ENCODE data around the gene FOXL1. TPM values are rescaled to one million over a fixed set of nuclear protein-coding genes. Genes with fewer than 3 reads are reported as not detected.

FOXL1 gene
- total and polyA plus RNA-seq, 2 of the 13 experiments (the other 11 are each of a cell fraction or from before 2014, with no cell fraction given), result not detected

- in situ Hi-C loops (cut with HindIII; ENCODE audit: extremely low pct_ligation_motif_present, low pct_unique_long_range_greater_than_20kb), result no loop called here
- H3K27me3 ChIP-seq (ENCODE audit: control insufficient read depth in 1 of 2, insufficient read depth in 2 of 2, low read length in 2 of 2), result peaks cover 6 to 54% of the 10 kb centered on the region in 2 experiments
- no peaks in the 10 kb centered on the region for H3K9me3 ChIP-seq (ENCODE audit: low read length)
- no peaks in the 10 kb centered on the region for H4K20me1 ChIP-seq (ENCODE audit: insufficient read depth, low read length)
- TF ChIP-seq FOXO1 (CRISPR knock-in tag; IDR thresholded peaks at IDR 0.05) (no peak), MNT (IDR thresholded peaks at IDR 0.05) (peak; percentile 98), RFXANK (CRISPR knock-in tag; IDR thresholded peaks at IDR 0.05) (no peak)
- intact Hi-C loops (cut with micrococcal nuclease; ENCODE audit: unreplicated experiment), result no loop called here
- POLR2A ChIA-PET, result no interaction called here
- no TSS peak for BruUV-seq (replicated peaks)
- CTCF ChIA-PET (ENCODE audit: low intra/inter-chr PET ratio, low total read pairs), result no interaction called here
- no peak overlapping the region for H3K4me3 ChIP-seq (replicated peaks in 1 of 3; ENCODE audit: insufficient read depth in 1 of 3, low read depth in 2 of 3, low read length in 3 of 3)
- FAIRE-seq (no peak), DNase-seq (ENCODE audit: low spot score) (no peak), ATAC-seq (no peak)
- no peak overlapping the region for H3K4me2 ChIP-seq (ENCODE audit: low read depth, low read length)
- H2AFZ ChIP-seq (ENCODE audit: low read length), result no peak overlapping the region
- no peak overlapping the region for H3K27ac ChIP-seq (ENCODE audit: extremely low read length, insufficient read depth, low read length)
- H3K79me2 ChIP-seq (ENCODE audit: insufficient read depth, low read length), result no peaks in the 10 kb centered on the region
- 36% methylated on average over 18 of the region's 18 CpGs for WGBS (ENCODE audit: low lambda C conversion rate)
- no peaks in the 10 kb centered on the region for H3K4me1 ChIP-seq (ENCODE audit: insufficient read depth, low read length)
- H3K9ac ChIP-seq (ENCODE audit: insufficient read depth, low read depth, low read length), result no peak overlapping the region
- H3K36me3 ChIP-seq (replicated peaks in 1 of 2; ENCODE audit: control insufficient read depth in 1 of 2, insufficient read depth in 2 of 2, low read length in 2 of 2), result no peaks in the 10 kb centered on the region
Measured at GRCh38 chr16:86597126-86597879, 19.0 kb downstream of the FOXL1 start.

- H3K4me3 ChIP-seq (replicated peaks in 1 of 3; ENCODE audit: insufficient read depth in 1 of 3, low read depth in 2 of 3, low read length in 3 of 3), result no peak overlapping the region
- no peaks in the 10 kb centered on the region for H3K9me3 ChIP-seq (ENCODE audit: low read length)
- H2AFZ ChIP-seq (ENCODE audit: low read length), result no peak overlapping the region
- ATAC-seq (no peak), FAIRE-seq (no peak), DNase-seq (ENCODE audit: low spot score) (no peak)
- no peak overlapping the region for H3K27ac ChIP-seq (ENCODE audit: extremely low read length, insufficient read depth, low read length)
- H4K20me1 ChIP-seq (ENCODE audit: insufficient read depth, low read length), result no peaks in the 10 kb centered on the region
- H3K9ac ChIP-seq (ENCODE audit: insufficient read depth, low read depth, low read length), result no peak overlapping the region
- intact Hi-C loops (cut with micrococcal nuclease; ENCODE audit: unreplicated experiment) (no loop called here), in situ Hi-C loops (cut with HindIII; ENCODE audit: extremely low pct_ligation_motif_present, low pct_unique_long_range_greater_than_20kb) (no loop called here)
- ChIA-PET CTCF (ENCODE audit: low intra/inter-chr PET ratio, low total read pairs) (no interaction called here), POLR2A (no interaction called here)
- no peaks in the 10 kb centered on the region for H3K4me1 ChIP-seq (ENCODE audit: insufficient read depth, low read length)
- peaks cover 6 to 51% of the 10 kb centered on the region in 2 experiments for H3K27me3 ChIP-seq (ENCODE audit: control insufficient read depth in 1 of 2, insufficient read depth in 2 of 2, low read length in 2 of 2)
- H3K36me3 ChIP-seq (replicated peaks in 1 of 2; ENCODE audit: control insufficient read depth in 1 of 2, insufficient read depth in 2 of 2, low read length in 2 of 2), result no peaks in the 10 kb centered on the region
- no peak overlapping the region for H3K4me2 ChIP-seq (ENCODE audit: low read depth, low read length)
- no TSS peak for BruUV-seq (replicated peaks)
- no peaks in the 10 kb centered on the region for H3K79me2 ChIP-seq (ENCODE audit: insufficient read depth, low read length)
- WGBS (ENCODE audit: low lambda C conversion rate), result 7% methylated on average over 7 of the region's 7 CpGs
- TF ChIP-seq NFRKB (IDR thresholded peaks at IDR 0.05) (no peak), HES4 (CRISPR knock-in tag; IDR thresholded peaks at IDR 0.05; ENCODE audit: borderline replicate concordance) (no peak), ZNF124 (CRISPR knock-in tag; IDR thresholded peaks at IDR 0.05) (no peak), ZSCAN30 (CRISPR knock-in tag; IDR thresholded peaks at IDR 0.05) (no peak), FOXP1 (IDR thresholded peaks at IDR 0.05) (no peak), FOXP1 (CRISPR knock-in tag; IDR thresholded peaks at IDR 0.05) (no peak), RFXANK (CRISPR knock-in tag; IDR thresholded peaks at IDR 0.05) (no peak), TFAP4 (IDR thresholded peaks at IDR 0.05; ENCODE audit: borderline replicate concordance, low read depth) (no peak), ZBTB21 (CRISPR knock-in tag; IDR thresholded peaks at IDR 0.05) (no peak), GMEB2 (CRISPR knock-in tag; IDR thresholded peaks at IDR 0.05; ENCODE audit: low read depth) (no peak), ZNF136 (CRISPR knock-in tag; IDR thresholded peaks at IDR 0.05; ENCODE audit: low read depth) (no peak), JUN (CRISPR knock-in tag; IDR thresholded peaks at IDR 0.05) (no peak)
Measured at GRCh38 chr16:86597880-86598606, 19.7 kb downstream of the FOXL1 start.
